ENCODE data around the gene RPL37. TPM values are rescaled to one million over a fixed set of nuclear protein-coding genes. Genes with fewer than 3 reads are reported as not detected.

RPL37 gene
- polyA plus RNA-seq, 1 of the 3 experiments (the other 2 are of a cell fraction) = 465 TPM

DNA sequence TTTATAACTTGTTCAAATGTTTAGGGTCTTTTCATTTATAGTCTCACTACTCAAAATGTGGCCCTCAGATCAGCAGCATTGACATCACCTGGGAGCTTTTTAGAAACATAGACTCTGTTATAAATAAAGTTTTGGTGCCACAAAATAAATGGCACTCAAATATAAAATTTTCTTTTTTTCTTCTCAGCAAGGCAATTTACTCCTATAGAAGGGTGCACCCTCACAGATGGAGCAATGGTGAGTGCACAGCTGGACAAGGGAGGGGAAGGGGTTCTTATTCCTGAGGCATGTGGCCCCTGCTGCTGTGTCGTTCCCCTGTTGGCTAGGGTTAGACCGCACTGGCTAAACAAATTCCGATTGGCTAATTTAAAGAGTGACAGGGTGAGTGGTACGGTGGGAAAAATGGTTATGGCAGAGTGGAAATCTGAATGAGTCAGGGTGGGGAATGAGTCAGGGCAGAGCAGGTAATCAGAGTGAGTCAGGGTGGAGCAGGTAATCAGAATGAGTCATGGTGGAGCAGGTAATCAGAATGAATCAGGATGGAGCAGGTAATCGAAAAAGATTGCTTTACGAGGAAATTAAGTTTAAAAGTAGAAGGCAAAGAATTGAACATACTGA, 42.5 kb upstream of the RPL37 start (continued):
- no peak for TF ChIP-seq REST (IDR thresholded peaks at IDR 0.05; ENCODE audit: low read depth, low read length)

GRCh38 chr5:40875958-40876357, 40.9 kb upstream of the RPL37 start:
- Histone ChIP-seq H2AFZ (ENCODE audit: low read depth) (no peak overlapping the region), H3K9me3 (0 out of 2 replicates have a peak, but pooled peaks cover 5% of the 10 kb centered on the region), H3K36me3 (replicated peaks in 1 of 2; ENCODE audit: control insufficient read depth in 1 of 2, insufficient read depth in 2 of 2, low read length in 1 of 2) (no peaks in the 10 kb centered on the region), H3K79me2 (ENCODE audit: insufficient read depth) (no peaks in the 10 kb centered on the region), H3K4me1 (ENCODE audit: control insufficient read depth in 1 of 2, insufficient read depth in 2 of 2, low read depth in 1 of 2, low read length in 1 of 2) (no peaks in the 10 kb centered on the region), H3K9ac (no peak overlapping the region), H3K27ac (ENCODE audit: low read depth in 2 of 2, low read length in 1 of 2) (no peak overlapping the region), H3K4me3 (ENCODE audit: low read depth in 2 of 2, low read length in 1 of 2) (no peak overlapping the region), H3K9me2 (no peaks in the 10 kb centered on the region), H3F3A (replicated peaks; ENCODE audit: insufficient read depth) (peaks cover 7% of the 10 kb centered on the region), H3K4me2 (no peak overlapping the region), H4K20me1 (ENCODE audit: insufficient read depth) (no peaks in the 10 kb centered on the region), H3K27me3 (ENCODE audit: insufficient read depth) (no peaks in the 10 kb centered on the region; the same call in 1 of the 2 replicates)
- no peak for DNase-seq
- ChIA-PET CTCF (interaction anchor here (1.0 to 1.2 kb wide), 2 partner anchors 28 to 927 kb away, joined by 3 read pairs; no protein-coding TSS in a partner anchor), POLR2A (no interaction called here)
- WGBS (ENCODE audit: low lambda C conversion rate) = 49% methylated on average over 3 of the region's 3 CpGs
- TF ChIP-seq MAX (IDR thresholded peaks at IDR 0.05; ENCODE audit: low read depth) (no peak), NRF1 (IDR thresholded peaks at IDR 0.05; ENCODE audit: low read depth, low read length) (no peak), MEF2A (IDR thresholded peaks at IDR 0.05; ENCODE audit: borderline replicate concordance, low read depth) (no peak), TAF1 (IDR thresholded peaks at IDR 0.05; ENCODE audit: borderline replicate concordance, low read depth, low read length) (no peak), FOXJ3 (CRISPR knock-in tag; IDR thresholded peaks at IDR 0.05) (no peak), RXRA (IDR thresholded peaks at IDR 0.05; ENCODE audit: borderline replicate concordance, low read depth) (no peak), FOSL2 (IDR thresholded peaks at IDR 0.05; ENCODE audit: borderline replicate concordance, low read depth) (no peak), FOXM1 (IDR thresholded peaks at IDR 0.05; ENCODE audit: low read depth) (no peak), SMC3 (IDR thresholded peaks at IDR 0.05; ENCODE audit: low read depth, low read length) (no peak), USF2 (IDR thresholded peaks at IDR 0.05; ENCODE audit: borderline replicate concordance, low read depth, low read length) (no peak), SIN3A (IDR thresholded peaks at IDR 0.05; ENCODE audit: borderline replicate concordance, low read depth, low read length) (no peak), NFIC (IDR thresholded peaks at IDR 0.05; ENCODE audit: borderline replicate concordance) (no peak), TEAD4 (IDR thresholded peaks at IDR 0.05; ENCODE audit: borderline replicate concordance, insufficient read depth) (no peak), YY1 (IDR thresholded peaks at IDR 0.05; ENCODE audit: low read depth) (no peak)
- TF ChIP-seq, protein P1, sequence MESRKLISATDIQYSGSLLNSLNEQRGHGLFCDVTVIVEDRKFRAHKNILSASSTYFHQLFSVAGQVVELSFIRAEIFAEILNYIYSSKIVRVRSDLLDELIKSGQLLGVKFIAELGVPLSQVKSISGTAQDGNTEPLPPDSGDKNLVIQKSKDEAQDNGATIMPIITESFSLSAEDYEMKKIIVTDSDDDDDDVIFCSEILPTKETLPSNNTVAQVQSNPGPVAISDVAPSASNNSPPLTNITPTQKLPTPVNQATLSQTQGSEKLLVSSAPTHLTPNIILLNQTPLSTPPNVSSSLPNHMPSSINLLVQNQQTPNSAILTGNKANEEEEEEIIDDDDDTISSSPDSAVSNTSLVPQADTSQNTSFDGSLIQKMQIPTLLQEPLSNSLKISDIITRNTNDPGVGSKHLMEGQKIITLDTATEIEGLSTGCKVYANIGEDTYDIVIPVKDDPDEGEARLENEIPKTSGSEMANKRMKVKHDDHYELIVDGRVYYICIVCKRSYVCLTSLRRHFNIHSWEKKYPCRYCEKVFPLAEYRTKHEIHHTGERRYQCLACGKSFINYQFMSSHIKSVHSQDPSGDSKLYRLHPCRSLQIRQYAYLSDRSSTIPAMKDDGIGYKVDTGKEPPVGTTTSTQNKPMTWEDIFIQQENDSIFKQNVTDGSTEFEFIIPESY (IDR thresholded peaks at IDR 0.05; ENCODE audit: borderline replicate concordance, low read depth) = no peak
- TF ChIP-seq, protein P2, sequence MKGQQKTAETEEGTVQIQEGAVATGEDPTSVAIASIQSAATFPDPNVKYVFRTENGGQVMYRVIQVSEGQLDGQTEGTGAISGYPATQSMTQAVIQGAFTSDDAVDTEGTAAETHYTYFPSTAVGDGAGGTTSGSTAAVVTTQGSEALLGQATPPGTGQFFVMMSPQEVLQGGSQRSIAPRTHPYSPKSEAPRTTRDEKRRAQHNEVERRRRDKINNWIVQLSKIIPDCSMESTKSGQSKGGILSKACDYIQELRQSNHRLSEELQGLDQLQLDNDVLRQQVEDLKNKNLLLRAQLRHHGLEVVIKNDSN (IDR thresholded peaks at IDR 0.05; ENCODE audit: borderline replicate concordance, low read depth) = no peak

Measured in SK-N-SH (cell line).